Suprapubic skin (tissue), 3 donors: ENCODE measurements around the gene METTL25.

Experiments used
- EP300 ChIP-seq: sonication (generic); formaldehyde crosslinking; IDR thresholded peaks from one replicate; pipeline ENCODE4 v1.6.1; 2017; ENCODE audit warnings: antibody characterized with exemption
- POLR2A ChIP-seq, 2 donors: fragments of 450-650 bp; IDR thresholded peaks; one replicate each; pipeline ENCODE4 v1.6.1; 2017; ENCODE audit warnings: antibody characterized with exemption in 2 of 2, mild to moderate bottlenecking in 2 of 2, moderate library complexity in 2 of 2
- TF ChIP-seq, protein P1 (sequence below), 2 donors: fragments of 200-600 bp in 1 of 2; fragments of 450-650 bp in 1 of 2; sonication (generic) in 1 of 2; IDR thresholded peaks; one replicate each; pipeline ENCODE4 v1.5.1; 2016 to 2019; ENCODE audit warnings: antibody characterized with exemption in 2 of 2, mild to moderate bottlenecking in 1 of 2, moderate library complexity in 1 of 2

- TF ChIP-seq, protein P1, sequence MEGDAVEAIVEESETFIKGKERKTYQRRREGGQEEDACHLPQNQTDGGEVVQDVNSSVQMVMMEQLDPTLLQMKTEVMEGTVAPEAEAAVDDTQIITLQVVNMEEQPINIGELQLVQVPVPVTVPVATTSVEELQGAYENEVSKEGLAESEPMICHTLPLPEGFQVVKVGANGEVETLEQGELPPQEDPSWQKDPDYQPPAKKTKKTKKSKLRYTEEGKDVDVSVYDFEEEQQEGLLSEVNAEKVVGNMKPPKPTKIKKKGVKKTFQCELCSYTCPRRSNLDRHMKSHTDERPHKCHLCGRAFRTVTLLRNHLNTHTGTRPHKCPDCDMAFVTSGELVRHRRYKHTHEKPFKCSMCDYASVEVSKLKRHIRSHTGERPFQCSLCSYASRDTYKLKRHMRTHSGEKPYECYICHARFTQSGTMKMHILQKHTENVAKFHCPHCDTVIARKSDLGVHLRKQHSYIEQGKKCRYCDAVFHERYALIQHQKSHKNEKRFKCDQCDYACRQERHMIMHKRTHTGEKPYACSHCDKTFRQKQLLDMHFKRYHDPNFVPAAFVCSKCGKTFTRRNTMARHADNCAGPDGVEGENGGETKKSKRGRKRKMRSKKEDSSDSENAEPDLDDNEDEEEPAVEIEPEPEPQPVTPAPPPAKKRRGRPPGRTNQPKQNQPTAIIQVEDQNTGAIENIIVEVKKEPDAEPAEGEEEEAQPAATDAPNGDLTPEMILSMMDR (IDR thresholded peaks at IDR 0.05) = no peak
- TF ChIP-seq POLR2A (IDR thresholded peaks at IDR 0.05) (no peak), EP300 (no peak)
Measured at GRCh38 chr12:82366197-82366596, 7.9 kb downstream of the METTL25 start.
